HepG2 (cell line): ENCODE data around the gene ZFYVE26. TPM values are rescaled to one million over a fixed set of nuclear protein-coding genes. Genes with fewer than 3 reads are reported as not detected.

ENCODE experiments used
- DBP ChIP-seq: sonication (generic); formaldehyde crosslinking; IDR thresholded peaks from 2 replicates; pipeline ENCODE4 v1.4.0; 2020; ENCODE audit warnings: missing genetic modification reagents; ENCODE audit errors: not compliant biosample characterization
- DPF2 ChIP-seq: sonication (generic); formaldehyde crosslinking; IDR thresholded peaks from 2 replicates; pipeline ENCODE4 v1.4.0; 2020; ENCODE audit warnings: mild to moderate bottlenecking, low read depth, missing genetic modification reagents, borderline replicate concordance
- HNF4A ChIP-seq: sonication (generic); formaldehyde crosslinking; IDR thresholded peaks from 2 replicates; pipeline ENCODE4 v1.4.0; 2020; ENCODE audit warnings: missing genetic modification reagents
- JUN ChIP-seq: sonication (generic); formaldehyde crosslinking; IDR thresholded peaks from 2 replicates; pipeline ENCODE4 v1.4.0; 2020; ENCODE audit warnings: mild to moderate bottlenecking, missing genetic modification reagents
- LCORL ChIP-seq, 2 experiments: fragments of 450-650 bp in 1 of 2; sonication (generic) in 1 of 2; formaldehyde crosslinking in 1 of 2; IDR thresholded peaks; 2 replicates each; pipeline versions ENCODE4 v1.5.0 to v1.6.1; 2017 to 2020; ENCODE audit warnings: antibody characterized with exemption in 1 of 2, missing genetic modification reagents in 1 of 2
- MAX ChIP-seq: IDR thresholded peaks from 2 replicates; pipeline ENCODE4 v1.6.1; 2012; ENCODE audit warnings: inconsistent platforms
- MED13 ChIP-seq: sonication (generic); formaldehyde crosslinking; IDR thresholded peaks from 2 replicates; pipeline ENCODE4 v1.5.0; 2020; ENCODE audit warnings: missing genetic modification reagents
- REPIN1 ChIP-seq: sonication (generic); formaldehyde crosslinking; IDR thresholded peaks from 2 replicates; pipeline ENCODE4 v1.8.0; 2022; ENCODE audit warnings: missing genetic modification reagents, low read depth, mild to moderate bottlenecking, borderline replicate concordance
- RXRA ChIP-seq: sonication (generic); formaldehyde crosslinking; IDR thresholded peaks from 2 replicates; pipeline ENCODE4 v1.5.1; 2020; ENCODE audit warnings: missing genetic modification reagents
- SPEN ChIP-seq: sonication (generic); formaldehyde crosslinking; IDR thresholded peaks from 2 replicates; pipeline ENCODE4 v1.5.1; 2020; ENCODE audit warnings: low read depth, mild to moderate bottlenecking, missing genetic modification reagents
- TSC22D2 ChIP-seq: sonication (generic); formaldehyde crosslinking; IDR thresholded peaks from 2 replicates; pipeline ENCODE4 v1.5.1; 2020; ENCODE audit warnings: missing genetic modification reagents, mild to moderate bottlenecking, borderline replicate concordance
- UBTF ChIP-seq: sonication (generic); formaldehyde crosslinking; IDR thresholded peaks from 2 replicates; pipeline ENCODE4 v1.4.0; 2020; ENCODE audit warnings: mild to moderate bottlenecking, missing genetic modification reagents
- ZBTB3 ChIP-seq: sonication (generic); formaldehyde crosslinking; IDR thresholded peaks from 2 replicates; pipeline ENCODE4 v1.4.0; 2020; ENCODE audit warnings: low read depth, mild to moderate bottlenecking, moderate library complexity, missing genetic modification reagents, borderline replicate concordance
- ZFP36L2 ChIP-seq: sonication (generic); formaldehyde crosslinking; IDR thresholded peaks from 2 replicates; pipeline ENCODE4 v1.4.0; 2020; ENCODE audit warnings: missing genetic modification reagents
- ZFP82 ChIP-seq: sonication (generic); formaldehyde crosslinking; IDR thresholded peaks from 2 replicates; pipeline ENCODE4 v1.5.1; 2020; ENCODE audit warnings: mild to moderate bottlenecking, missing genetic modification reagents, borderline replicate concordance
- ZNF20 ChIP-seq: sonication (generic); formaldehyde crosslinking; IDR thresholded peaks from 2 replicates; pipeline ENCODE4 v1.4.0; 2020; ENCODE audit warnings: mild to moderate bottlenecking, moderate library complexity, missing genetic modification reagents
- ZNF282 ChIP-seq: fragments of 450-650 bp; IDR thresholded peaks from 2 replicates; pipeline ENCODE4 v1.6.1; 2018; ENCODE audit not compliant: partially characterized antibody
- ZNF7 ChIP-seq: IDR thresholded peaks from 2 replicates; pipeline ENCODE4 v1.6.1; 2016; ENCODE audit warnings: missing biosample characterization, missing genetic modification reagents
- ZNF780A ChIP-seq: sonication (generic); formaldehyde crosslinking; IDR thresholded peaks from 2 replicates; pipeline ENCODE4 v1.8.0; 2022; ENCODE audit warnings: mild to moderate bottlenecking, missing genetic modification reagents, moderate library complexity
- polyA plus RNA-seq, 8 experiments: library from polyadenylated mRNA; depleted of rRNA in 3 of 8; stranded (reverse) in 7 of 8; unstranded in 1 of 8; fragments of >200 nt; fragmentation: Illumina TruSeq in 4 of 8; extraction: Trizol in 4 of 8; gene quantifications; 2 replicates each; pipeline versions ENCODE4 v1.2.1 to v1.2.3, GENCODE V29; 2011 to 2016; ENCODE audit warnings: low read depth in 4 of 8, missing spikeins in 1 of 8, mixed read lengths in 1 of 8; ENCODE audit not compliant: insufficient read depth in 1 of 8
- total RNA-seq, 5 experiments: library from RNA; depleted of rRNA; stranded (reverse); fragments of >200 nt; fragmentation: Illumina TruSeq; extraction: Trizol; gene quantifications; 2 replicates each; pipeline ENCODE4 v1.2.3, GENCODE V29; 2016; ENCODE audit warnings: low read depth in 1 of 5
- TF ChIP-seq, protein P1 (sequence below): sonication (generic); formaldehyde crosslinking; IDR thresholded peaks from 2 replicates; pipeline ENCODE4 v1.5.1; 2020; ENCODE audit warnings: mild to moderate bottlenecking, missing genetic modification reagents, moderate library complexity
- TF ChIP-seq, protein P2 (sequence below): sonication (generic); formaldehyde crosslinking; IDR thresholded peaks from 2 replicates; pipeline ENCODE4 v1.5.1; 2020; ENCODE audit warnings: mild to moderate bottlenecking, missing genetic modification reagents

Gene ZFYVE26
- total and polyA plus RNA-seq, 2 of the 13 experiments (the other 11 are each of a cell fraction or from before 2014, with no cell fraction given) = 13.6 to 16.4 TPM

GRCh38 chr14:67729072-67729885, 87.1 kb downstream of the ZFYVE26 start (continued):
- TF ChIP-seq UBTF (CRISPR knock-in tag) (peak; percentile 72; the same call in 1 of the 2 replicates), ZNF282 (no peak), RXRA (CRISPR knock-in tag) (peak; percentile 63; the same call in 1 of the 2 replicates), JUN (CRISPR knock-in tag) (peak; percentile 39; the same call in 1 of the 2 replicates), HNF4A (no peak; the same call in 1 of the 2 replicates), ZBTB3 (CRISPR knock-in tag) (no peak), LCORL (IDR thresholded peaks at IDR 0.05) (no peak), LCORL (CRISPR knock-in tag; IDR thresholded peaks at IDR 0.05) (peak; percentile 88), DBP (CRISPR knock-in tag) (no peak), ZNF780A (CRISPR knock-in tag) (no peak), TSC22D2 (CRISPR knock-in tag) (no peak), ZFP82 (CRISPR knock-in tag) (no peak), REPIN1 (CRISPR knock-in tag) (peak; percentile 53; the same call in 1 of the 2 replicates), MED13 (CRISPR knock-in tag) (no peak), DPF2 (CRISPR knock-in tag) (no peak), ZNF20 (CRISPR knock-in tag) (peak; percentile 91; the same call in 1 of the 2 replicates), ZNF7 (CRISPR knock-in tag) (no peak), ZFP36L2 (CRISPR knock-in tag) (no peak), SPEN (CRISPR knock-in tag) (peak; percentile 32; the same call in 1 of the 2 replicates), MAX (peak; percentile 50; the same call in 1 of the 2 replicates)
- TF ChIP-seq, protein P1, sequence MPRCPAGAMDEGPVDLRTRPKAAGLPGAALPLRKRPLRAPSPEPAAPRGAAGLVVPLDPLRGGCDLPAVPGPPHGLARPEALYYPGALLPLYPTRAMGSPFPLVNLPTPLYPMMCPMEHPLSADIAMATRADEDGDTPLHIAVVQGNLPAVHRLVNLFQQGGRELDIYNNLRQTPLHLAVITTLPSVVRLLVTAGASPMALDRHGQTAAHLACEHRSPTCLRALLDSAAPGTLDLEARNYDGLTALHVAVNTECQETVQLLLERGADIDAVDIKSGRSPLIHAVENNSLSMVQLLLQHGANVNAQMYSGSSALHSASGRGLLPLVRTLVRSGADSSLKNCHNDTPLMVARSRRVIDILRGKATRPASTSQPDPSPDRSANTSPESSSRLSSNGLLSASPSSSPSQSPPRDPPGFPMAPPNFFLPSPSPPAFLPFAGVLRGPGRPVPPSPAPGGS (CRISPR knock-in tag) = 0 out of 2 replicates have a peak, but pooled peaks have one; percentile 53
- TF ChIP-seq, protein P2, sequence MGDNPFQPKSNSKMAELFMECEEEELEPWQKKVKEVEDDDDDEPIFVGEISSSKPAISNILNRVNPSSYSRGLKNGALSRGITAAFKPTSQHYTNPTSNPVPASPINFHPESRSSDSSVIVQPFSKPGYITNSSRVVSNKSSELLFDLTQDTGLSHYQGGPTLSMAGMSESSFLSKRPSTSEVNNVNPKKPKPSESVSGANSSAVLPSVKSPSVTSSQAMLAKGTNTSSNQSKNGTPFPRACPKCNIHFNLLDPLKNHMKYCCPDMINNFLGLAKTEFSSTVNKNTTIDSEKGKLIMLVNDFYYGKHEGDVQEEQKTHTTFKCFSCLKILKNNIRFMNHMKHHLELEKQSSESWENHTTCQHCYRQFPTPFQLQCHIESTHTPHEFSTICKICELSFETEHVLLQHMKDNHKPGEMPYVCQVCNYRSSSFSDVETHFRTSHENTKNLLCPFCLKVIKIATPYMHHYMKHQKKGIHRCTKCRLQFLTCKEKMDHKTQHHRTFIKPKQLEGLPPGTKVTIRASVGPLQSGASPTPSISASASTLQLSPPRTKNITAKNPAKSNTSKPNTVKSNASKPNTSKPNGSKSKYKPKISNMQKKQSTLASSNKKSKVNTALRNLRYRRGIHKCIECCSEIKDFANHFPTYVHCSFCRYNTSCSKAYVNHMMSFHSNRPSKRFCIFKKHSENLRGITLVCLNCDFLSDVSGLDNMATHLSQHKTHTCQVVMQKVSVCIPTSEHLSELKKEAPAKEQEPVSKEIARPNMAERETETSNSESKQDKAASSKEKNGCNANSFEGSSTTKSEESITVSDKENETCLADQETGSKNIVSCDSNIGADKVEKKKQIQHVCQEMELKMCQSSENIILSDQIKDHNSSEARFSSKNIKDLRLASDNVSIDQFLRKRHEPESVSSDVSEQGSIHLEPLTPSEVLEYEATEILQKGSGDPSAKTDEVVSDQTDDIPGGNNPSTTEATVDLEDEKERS (CRISPR knock-in tag) = 0 out of 2 replicates have a peak, but pooled peaks have one; percentile 55
